ENCODE results near the gene ZNF337.
"Not testable (repeated sequence)": the region's sequence is repeated elsewhere in the genome, so short reads cannot be mapped to it uniquely, and the experiment has no call there.

DNA sequence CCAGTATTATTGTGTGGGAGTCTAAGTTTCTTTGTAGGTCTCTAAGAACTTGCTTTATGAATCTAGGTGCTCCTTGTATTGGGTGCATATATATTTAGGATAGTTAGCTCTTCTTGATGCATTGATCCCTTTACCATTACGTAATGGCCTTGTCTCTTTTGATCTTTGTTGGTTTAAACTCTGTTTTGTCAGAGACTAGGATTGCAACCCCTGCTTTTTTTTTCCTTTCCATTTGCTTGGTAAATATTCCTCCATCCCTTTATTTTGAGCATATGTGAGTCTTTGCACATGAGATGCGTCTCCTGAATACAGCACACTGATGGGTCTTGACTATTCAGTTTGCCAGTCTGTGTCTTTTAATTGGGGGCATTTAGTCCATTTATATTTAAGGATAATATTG lies 7.7 kb upstream of the ZNF337 start:
- TF ChIP-seq POLR2A (IDR thresholded peaks at IDR 0.05; ENCODE audit: insufficient read depth in 1 of 2, low read depth in 2 of 2, low read length in 2 of 2); PCBP2 (optimal IDR thresholded peaks at IDR 0.05; ENCODE audit: low read depth, low read length, poor library complexity, severe bottlenecking): not testable (repeated sequence)
